ENCODE data around the gene FHL3.
"Not testable (repeated sequence)": the region's sequence is repeated elsewhere in the genome, so short reads cannot be mapped to it uniquely, and the experiment has no call there.

FHL3 gene

DNA sequence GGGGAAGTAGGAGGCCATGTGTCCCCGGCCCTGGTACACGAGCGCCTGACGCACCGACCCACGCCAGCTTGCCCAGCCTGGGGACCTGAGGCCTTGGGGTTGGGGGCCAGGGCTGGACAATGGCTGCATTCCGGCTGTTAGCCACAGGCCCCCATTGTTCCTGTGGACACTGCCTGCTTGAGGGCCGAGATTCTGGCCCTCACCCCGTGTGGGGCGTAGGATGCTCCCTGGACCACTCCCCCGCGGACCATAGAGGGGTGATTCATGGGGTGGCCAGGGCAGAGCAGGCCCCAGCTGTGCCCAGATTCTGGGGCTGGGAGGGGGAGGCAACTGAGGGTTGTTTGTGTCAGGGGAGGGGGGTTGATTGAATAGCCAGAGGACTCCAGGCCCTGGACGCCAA is 29.6 kb upstream of the FHL3 start:
- DNase-seq, result no peak

DNA sequence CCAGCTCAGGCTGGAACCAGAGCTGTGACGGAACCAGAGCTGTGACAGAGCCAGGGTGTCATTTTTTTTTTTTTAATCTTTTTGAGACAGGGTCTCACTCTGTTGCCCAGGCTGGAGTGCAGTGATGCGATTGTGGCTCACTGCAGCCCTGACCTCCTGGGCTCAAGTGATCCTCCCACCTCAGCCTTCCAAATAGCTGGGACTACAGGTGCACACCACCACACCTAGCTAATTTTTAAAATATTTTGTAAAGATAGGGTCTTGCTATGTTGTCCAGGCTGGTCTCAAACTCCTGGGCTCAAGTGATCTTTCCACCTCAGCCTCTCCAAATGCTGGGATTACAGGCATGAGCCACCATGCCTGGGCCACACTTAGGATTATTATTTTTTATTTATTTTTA is 27.7 kb upstream of the FHL3 start:
- not testable (repeated sequence) for DNase-seq

DNA sequence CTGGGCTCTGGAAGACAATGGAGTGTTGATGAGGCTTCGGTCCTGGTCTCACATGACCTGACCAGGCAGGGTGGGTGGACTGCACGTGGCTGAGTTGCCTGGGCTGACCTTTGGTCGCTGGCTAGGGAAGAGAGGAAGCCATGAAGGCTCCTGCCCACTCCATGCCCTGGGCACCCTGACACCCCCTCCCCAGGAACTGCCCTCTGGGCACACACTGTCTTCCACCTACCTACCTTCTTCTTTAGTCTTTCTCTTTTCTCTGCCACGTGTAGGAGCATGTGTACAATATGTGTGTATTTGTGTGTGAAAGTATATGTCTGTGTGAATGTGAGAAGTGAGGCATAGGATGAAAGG is 26.2 kb upstream of the FHL3 start:
- DNase-seq, result no peak

DNA sequence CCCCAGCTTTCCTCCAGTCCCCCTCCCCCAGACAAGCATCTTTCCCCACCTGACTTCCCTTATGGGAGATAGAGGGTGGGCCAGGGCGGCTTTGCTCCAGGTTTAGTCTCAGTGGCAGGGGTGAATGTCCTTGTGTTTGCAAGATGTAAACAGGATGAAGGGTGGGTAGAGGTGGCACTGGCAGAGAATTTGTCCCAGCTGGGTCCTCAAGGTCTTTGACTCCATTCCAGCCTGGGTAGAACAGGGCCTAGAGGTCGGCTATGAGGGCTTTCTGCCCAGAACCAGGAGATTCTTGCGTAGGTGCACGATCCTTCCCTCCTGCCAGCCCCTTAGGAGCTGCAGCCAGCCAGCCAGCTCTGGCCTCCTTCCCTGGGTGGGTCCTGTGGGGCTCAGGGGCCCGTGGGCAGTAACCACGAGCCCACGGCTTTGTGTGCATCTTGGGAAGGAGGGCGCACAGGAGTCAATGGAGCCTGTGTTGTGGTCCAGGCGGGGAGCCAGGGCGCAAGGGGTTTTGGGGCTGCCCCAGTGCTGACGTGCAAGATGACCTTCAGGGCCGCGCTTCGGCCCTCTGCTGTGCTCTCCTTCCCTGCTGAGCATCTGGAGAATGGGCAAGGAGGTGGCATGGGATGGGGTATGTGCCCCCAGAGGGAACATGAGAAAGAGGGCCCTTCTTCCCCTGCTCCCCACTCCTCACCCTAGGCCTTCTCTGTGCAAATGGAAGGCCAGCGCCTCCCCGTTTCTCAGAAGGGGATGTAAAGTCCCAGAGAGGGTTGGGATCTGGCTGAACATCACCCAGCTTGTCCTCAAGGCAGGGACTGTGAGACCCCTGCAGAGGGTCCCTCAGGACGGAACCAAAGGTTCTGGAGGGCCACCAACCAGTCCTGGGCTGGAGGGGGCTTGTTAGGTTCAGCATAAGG is 25.5 kb upstream of the FHL3 start:
- DNase-seq, result no peak

DNA sequence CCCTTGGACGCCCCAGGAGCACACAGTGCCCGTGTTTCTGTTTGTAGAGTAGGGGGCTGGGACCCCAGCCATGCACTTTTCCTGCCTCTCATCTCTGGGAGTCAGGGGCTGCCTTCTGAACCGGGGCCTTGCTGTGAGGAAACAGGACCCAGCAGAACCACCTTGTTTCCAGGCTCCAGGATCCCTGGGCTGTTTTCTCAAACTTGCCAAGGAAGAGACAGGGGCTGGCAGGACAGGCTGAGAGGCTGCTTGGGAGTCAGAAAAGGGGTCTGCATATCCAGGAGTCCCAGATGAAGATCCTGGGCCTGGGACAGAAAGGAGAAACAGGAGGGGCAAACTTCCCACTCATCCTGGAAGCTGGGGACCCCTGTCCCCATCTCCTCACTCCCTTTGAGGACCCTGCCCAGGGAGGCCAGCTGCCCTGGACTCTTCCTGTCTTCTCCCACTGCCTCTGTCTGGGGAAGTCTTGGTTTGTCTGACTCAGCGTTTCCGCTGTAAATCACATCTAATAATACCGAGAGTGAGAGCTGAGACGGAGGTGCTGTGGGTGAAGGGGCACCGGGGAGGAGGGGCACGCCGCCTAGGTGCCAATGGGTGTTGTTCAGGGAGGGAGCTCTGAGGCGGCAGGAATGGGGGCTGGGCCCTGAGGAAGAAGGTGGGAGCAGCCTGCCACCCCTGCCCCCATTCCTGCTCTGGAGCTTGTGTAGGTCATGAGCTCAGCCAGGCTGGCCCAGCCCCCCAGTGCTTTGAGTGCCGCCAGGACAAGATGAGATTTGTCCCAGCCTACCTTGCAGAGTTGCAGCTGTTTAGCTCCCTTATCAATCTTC is 24.6 kb upstream of the FHL3 start:
- no peak for DNase-seq

DNA sequence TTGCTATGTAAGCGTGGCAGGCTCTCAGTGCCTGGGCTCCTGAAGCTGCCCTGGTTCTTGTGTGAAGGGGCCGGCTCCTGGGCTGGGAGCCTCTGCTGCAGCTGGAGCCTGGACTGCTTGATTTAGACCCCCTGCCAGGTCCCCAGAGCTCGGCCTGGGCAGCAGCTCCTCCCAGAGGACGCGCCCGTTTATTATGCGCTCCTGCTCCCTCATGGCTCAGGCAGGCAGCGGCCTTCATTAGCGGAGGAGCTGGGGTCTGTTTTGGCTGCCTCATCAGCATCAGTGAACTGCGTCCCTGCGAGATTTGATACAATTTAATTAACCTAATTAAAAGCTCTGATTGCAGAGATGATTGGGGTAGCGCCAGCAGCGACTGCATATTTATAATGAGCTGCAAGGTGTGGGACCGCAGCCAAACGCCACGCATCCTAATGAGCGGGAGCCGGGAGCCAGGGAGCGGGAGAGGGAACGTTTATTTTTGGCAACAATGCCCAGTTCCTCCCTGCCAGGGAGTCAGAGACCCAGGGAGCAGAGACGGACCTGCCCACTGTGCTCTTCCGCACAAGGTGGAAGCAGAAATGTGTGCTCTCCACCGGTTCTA is 23.9 kb upstream of the FHL3 start:
- DNase-seq, result no peak

DNA sequence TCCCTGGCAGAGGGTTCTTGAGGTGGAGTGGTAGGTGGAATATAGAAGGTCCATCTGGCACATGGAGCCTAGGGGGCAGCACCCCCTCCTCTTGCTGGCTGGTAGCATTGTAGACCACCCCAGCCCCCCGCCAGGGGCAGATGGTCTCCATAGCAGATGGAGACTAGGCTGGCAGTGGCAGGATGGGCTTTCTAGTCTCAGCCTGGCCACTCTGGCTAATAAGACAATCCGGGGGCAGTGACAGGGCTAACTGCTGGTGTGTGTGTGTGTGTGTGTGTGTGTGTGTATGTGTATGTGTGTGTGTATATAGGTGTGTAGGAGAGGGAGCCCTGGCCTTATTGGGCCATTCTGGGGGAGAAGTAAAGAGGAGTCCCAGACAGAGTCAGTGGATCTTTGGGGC is 23.4 kb upstream of the FHL3 start:
- DNase-seq, result no peak

DNA sequence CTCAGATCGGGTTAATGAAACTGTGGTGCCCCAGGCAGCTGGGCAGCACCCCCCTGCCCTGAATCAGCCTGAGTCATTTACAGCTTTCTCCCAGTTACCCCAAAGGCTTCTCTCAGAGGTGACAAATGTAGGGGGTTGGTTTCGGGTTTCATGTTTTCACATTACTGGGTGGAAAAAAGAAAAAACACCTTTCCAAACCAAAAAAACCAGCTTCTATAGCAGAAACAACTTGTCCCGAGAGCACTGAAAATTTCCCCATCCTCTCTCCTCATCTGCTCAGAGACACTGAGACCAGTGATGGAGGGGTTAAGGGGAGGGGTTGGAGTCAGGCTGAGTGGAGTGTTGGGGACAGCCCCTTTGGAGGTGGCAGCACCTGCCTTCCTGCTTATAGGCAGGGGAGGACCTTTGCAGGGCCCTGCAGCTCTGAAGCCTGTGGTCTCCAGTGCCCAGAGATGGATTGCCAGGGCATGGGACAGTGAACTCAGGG is 22.8 kb upstream of the FHL3 start:
- no peak for DNase-seq

DNA sequence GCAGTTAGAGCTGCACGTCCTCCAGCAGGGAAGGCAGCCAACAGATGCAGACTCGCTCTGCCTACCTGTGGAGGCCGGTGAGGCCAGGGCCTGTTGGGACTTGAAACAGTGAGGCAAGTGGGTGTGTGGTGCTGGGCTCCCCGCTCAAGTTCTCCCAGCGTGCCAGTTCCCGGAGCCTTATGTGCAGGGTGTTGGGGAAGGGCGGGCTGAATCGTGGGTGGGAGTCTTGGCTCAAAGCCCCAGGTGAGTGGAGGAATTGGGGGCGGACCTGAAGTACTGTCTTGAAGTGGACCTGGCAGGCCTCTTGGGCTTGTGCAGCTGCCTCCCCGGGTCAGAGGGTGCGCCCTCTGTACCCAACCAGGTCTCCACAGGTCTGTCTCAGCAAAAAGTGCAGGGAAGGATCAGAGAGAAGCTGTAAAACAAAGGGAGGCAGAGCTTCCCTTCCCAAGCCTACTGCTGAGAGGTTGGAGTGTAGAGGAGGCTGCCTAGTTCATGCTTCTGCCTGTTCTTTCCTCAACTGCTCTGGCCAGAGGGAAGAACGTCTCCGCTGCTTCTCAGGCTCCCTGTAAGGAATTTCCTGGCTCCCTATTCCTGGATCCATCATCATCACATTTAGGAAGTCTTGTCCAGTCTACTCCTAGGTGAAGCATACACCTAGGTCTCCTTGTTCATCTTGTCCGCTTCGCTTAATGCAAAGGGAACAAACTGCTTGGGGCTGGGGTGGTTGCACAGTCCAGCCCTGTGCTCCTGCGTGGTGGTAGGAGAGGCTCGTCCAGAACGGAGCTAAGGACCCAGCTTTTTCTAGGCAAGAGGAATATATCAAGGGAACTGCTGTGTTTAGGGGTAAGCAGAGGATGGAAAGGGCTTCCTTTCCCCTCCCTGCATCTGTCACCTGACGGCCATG is 22.1 kb upstream of the FHL3 start:
- no peak for DNase-seq

DNA sequence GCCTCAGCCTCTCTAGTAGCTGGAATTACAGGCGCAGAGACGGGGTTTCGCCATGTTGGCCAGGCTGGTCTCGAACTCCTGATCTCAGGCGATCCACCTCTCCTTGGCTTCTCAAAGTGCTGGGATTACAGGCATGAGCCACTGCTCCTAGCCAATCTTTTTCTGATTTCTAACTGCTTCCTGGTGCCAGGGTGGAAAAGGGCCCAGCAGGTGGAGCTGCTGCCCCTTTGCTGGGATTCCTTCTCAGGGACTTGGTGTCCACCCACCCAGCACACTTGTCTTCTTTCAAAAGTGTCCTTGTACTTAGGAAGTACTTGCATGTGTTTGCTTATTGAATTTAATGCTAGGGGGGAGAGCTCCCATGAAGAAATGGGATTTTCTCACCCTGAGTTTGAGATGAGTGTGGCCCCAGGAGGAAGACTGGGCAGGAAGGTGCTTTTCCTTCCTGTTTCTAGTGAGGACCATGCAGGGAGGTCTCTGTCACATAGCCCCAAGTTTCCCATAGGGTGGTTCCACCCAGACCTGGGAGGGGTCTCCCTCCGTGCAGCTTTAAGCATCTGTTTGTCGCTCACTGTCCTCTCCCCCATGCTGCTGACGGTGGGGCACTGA is 21.4 kb upstream of the FHL3 start:
- no peak for DNase-seq

DNA sequence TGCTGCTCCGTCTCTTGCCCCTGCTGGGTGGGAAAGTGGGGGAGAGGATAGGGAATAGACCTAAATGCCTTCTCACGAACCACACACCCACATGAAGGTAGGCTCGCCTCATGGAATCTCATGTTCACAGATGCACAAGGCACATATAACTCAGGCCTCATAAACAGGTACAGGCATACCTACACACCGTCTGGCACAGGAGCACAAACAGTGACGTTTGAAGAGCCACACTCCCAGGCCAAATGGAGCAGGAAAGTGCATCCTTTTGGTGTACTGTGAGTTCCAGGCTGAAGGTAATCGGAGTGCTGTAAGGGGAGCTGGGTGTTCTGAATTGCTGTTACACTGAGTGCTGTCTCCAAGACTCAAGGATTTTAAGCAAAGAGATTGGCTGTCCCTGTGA is 20.4 kb upstream of the FHL3 start:
- DNase-seq, result no peak

DNA sequence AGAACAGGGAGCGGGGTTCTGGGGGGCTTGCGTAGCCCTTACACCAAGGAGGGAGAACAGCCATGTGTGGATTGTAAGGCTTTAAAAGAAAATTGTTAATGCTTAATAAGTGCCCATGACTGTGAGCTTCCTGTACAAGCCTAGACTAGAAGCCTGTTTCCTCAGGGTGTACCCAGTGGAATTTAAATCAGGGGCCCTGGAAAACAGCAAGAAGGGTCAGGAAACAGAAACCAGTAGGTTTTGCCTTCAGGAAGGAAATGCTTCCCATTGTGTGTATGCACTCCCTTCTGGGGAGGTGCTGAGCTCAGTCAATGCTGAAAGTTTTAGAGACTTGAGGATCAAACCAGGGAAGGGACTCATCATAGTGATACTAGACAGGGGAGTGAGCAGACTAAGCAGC is 19.9 kb upstream of the FHL3 start:
- DNase-seq, result no peak

DNA sequence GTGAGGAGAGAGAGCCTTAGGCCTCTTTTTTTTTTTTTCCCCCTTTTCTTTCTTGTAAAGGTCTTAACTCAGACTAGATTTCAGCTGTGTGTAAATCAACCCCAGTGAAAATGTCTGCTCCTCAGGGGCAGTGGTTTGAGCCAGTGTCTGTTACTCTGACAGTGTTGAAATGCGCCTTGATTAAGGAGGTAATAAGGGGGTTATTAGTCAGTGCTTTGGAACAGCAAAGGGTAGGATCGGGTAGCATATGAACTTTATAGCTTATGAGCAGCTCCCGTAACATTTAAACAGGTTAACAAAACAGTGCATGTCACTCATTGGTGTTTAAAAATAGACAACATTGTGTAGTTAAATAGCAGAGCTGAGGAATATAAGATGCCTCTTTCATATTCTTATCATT is 17.5 kb upstream of the FHL3 start:
- no peak for DNase-seq

DNA sequence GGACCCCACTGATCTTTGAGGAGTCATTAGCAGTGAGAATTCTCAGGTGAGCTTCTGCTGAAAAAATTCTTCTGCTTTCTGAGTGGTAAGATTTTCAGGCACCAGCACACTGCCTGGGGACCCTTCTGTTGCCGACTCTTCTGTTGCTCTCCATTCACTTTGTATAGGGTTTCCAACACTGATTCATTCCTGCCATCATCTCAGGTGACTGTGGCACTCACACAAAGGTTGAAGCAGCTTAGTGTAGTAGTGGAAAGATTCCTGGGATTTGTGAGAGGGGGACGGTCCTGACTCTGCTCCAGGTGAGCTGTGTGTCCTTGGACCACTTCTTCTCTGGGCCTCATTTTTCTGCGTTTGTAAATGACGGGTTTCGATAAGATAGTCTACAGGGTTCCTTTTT is 16.7 kb upstream of the FHL3 start:
- no peak for DNase-seq

DNA sequence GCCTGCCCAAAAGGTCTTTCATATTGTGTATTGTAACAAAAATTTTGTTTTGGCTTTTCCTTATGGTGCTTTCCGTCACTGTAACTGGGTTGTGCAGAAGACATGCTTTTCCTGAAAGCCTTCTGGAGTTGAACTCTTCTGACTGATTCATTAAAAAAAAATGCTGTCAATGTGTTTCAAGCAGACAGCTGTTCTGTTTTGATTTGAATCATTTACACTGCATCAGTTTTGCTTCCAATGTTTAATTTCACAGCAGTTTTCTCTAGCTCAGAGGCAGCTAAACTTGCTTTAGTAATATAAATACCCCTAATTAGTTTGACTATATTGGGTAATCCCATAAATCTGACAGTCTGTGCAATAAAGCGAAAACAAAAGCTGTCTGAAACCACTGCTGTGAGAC is 15.1 kb upstream of the FHL3 start:
- DNase-seq, result no peak

DNA sequence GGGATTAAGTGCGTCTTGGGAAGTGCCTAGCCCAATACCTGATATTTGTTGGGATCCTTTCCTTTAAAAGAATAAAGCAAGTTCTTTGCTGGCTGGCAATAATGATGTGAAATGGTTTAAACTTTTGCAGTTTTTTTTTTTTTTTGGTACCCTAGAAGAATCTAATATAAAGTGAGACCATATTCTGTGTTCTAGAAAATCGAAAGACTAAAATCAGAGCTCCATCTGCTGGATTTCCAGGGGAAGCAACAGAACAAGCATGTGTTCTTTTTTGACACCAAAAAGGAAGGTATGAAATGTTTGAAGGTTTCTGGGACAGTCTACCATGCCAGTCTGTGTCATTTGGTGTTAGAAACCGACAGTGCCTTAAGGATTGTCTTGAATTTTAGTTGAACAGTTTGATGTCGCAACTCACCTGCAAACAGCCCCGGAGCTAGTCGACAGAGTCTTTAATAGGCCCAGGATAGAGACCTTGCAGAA is 13.6 kb upstream of the FHL3 start:
- DNase-seq, result no peak

DNA sequence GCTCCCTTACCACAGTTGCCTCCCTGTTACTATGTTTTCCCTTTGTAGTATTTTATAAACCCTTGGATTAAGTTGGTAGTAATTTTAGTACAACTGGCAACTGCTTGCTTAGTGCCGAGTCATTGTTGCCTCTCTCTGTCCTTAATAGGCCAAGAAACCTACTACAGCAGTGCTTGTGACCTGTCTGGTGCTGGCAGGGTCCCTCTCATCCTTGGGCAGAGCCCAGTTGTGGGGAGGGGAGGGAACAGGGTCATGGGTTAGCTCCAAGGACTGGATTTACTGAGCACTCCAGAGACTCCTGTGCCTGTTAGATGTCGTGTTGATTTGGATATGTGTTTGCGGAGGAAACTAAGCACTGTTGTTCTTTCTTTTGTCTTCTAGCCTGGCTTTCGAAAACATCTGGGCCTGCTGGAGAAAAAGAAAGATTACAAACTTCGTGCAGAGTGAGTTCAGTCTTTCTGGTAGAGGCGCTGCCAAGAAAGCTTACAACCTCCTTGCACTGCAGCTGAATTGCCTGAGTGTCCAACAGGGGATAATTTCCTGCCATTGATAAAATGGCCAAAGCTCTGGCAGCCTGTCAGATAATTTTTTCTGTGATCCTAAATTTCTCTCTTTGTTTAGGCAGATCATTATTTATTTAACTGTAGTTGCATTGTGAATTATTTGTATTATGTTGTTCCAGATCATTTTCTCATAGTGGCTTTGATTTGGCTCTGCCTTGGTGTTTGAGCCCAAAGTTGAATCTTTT is 10.8 kb upstream of the FHL3 start:
- no peak for DNase-seq

DNA sequence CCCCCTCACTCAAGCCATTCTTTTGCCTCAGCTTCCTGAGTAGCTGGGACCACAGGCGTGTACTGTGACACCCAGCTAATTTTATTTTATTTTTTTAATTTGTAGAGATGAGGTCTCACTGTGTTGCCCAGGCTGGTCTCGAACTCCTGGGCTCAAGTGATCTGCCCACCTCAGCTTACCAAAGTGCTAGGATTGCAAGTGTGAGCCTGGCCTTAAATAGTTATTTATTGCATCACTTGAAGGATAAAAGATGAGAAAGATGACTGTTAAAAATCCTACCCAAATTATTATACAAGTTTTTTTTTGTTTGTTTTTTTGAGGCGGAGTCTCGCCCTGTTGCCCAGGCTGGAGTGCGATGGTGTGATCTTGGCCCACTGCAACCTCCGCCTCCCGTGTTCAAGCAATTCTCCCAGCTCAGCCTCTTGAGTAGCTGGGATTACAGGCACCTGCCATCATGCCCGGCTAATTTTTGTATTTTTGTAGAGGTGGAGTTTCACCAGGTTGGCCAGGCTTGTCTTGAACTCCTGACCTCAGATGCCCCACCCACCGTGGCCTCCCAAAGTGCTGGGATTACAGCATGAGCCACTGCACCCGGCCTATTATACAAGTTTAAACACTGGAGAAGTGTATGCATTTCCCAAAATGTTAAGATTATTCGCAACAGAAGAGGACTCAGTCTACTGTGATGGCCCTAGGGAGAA is 9.6 kb upstream of the FHL3 start:
- no peak for DNase-seq

DNA sequence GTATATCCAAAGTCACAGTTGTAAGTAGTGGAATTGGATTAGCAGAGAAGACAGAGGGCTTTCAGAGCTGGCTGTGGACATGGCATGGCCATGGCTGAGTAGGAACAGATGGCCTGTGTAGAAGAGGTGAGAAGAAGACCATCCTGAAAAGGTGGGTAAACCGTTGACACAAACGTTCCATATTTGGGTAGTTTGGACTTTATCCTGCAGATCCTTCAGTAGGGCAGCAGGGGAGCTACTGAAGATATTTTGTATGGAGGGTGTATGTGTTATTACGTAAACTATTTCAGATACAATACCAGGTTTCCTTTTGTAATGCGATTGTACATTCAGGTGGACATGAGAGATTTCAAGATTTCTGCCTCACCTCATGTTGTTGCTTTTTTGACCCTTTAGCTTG is 8.9 kb upstream of the FHL3 start:
- DNase-seq, result no peak

DNA sequence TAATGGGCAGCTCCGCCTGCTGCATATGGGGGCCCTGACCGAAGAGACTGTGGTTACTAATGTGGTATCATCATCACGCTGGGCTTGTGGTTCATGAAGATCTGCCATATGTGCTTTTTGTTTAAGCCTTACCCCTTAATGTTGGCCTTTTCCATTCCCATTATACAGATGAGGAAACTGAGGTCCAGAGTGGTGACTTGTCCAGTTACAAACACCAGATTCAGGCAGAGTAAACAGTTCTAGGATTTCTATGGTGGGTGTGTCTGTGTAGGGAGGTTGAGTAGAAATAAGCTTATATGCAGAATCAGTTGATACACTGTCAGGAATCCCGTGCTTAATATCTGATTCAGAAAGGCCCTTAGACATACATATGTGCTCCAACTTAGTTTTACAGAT is 7.9 kb upstream of the FHL3 start:
- no peak for DNase-seq

Measured in T-helper 9 cell (primary cell).